MM.1S (cell line): ENCODE results near the gene ANKS6.

Experiments
- CTCF ChIP-seq: fragments of 300-600 bp; sonication (generic); IDR thresholded peaks from 2 replicates; pipeline ENCODE4 v1.5.1; 2016; ENCODE audit warnings: antibody characterized with exemption, low read length, mixed read lengths
- EZH2 ChIP-seq: fragments of 300-600 bp; sonication (generic); optimal IDR thresholded peaks from 2 replicates; pipeline ENCODE3; 2017; ENCODE audit warnings: low read depth, mild to moderate bottlenecking, antibody characterized with exemption, low read length, mixed read lengths
- EZH2phosphoT487 ChIP-seq: fragments of 300-600 bp; sonication (generic); IDR thresholded peaks from 2 replicates; pipeline ENCODE4 v1.6.1; 2018; ENCODE audit warnings: antibody characterized with exemption, low read length

DNA sequence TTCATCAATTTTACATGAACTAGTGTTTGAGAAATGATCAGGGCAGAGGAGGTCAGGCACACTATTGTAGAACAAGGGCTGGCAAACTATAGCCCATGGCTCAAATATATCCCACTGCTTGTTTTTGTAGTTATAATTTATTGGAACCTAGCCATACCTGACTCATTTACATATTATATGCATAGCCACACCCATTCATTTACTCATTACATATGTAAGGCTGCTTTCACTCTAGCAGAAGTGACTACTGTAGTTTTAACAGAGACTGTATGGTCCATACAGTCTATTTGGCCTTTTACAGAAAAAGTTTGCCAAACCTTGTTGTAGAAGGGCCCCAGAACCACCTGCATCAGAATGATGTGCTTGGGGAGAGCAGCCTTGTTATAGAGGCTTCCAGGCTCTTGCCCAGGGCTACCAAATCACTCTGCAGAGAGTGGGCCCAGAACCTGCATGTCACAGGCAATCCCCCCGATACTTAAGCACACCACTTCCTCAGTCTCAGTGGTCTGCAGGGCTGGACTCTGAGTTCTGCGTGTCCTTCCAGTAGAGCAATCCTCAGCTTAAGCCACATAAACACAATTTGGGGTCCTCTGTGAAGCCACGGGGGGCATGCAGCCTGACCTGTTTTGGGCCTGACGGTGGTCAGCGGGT lies 6.7 kb downstream of the ANKS6 start:
- TF ChIP-seq CTCF (no peak), EZH2phosphoT487 (no peak), EZH2 (no peak)
